NCI-H1694 (cell line): Measurements from ENCODE around the gene PTRHD1.

Experiments used
- DNase-seq: peaks from one replicate; lab custom pipeline; 2025; lab: John Stamatoyannopoulos, UW

PTRHD1 gene

DNA sequence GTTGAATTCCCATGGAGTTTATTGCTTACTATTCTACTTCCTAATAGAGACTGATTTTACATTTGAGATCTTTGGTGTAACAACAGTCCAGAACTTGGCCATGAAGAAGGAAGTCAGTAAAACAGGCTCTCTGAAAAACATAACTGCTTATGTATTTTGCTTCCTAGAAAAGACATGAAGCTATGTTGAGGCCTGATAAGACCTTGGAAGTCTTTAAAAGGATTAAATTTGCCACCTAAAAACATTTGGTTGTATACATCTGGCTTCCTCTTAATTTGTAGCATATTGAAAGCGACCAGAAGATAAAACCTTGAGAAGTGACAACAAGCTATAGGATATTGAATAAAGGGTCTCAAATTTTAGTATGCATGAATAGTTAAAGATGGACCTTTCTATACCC lies 36.4 kb downstream of the PTRHD1 start:
- DNase-seq = no peak

DNA sequence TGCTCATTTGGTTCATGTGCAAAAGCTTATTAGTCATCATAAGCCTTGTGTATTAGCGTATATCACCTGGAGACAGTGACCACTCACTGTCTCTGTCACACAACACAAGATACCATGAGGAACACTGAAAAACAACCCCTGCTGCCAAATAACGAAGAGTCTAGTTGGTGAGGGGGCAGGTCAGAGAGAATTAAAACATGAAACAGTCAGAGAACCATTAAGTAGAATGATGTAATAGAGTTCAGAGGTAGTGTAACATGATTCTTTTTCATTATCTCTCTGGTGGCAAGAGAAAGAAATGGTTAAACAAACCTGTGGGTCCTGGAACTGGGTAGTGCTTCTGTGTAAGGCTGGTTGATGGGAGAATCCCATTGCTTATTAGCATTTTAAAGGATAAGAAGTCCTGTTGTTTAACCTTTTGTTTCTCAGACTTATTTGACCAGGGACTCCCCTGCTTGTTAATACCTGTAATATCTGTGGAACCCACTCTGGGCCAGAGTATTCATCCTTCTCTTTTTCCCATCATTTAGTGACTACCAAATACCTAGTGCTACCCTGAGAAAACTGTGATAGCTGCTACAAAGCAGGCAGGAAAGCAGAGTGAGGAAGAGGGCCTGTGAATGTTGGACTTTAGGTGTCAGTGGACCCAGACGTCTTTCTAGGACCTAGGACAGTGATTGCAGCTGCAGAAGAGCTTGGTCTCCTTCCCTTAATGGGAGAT lies 38.0 kb downstream of the PTRHD1 start:
- DNase-seq = no peak

DNA sequence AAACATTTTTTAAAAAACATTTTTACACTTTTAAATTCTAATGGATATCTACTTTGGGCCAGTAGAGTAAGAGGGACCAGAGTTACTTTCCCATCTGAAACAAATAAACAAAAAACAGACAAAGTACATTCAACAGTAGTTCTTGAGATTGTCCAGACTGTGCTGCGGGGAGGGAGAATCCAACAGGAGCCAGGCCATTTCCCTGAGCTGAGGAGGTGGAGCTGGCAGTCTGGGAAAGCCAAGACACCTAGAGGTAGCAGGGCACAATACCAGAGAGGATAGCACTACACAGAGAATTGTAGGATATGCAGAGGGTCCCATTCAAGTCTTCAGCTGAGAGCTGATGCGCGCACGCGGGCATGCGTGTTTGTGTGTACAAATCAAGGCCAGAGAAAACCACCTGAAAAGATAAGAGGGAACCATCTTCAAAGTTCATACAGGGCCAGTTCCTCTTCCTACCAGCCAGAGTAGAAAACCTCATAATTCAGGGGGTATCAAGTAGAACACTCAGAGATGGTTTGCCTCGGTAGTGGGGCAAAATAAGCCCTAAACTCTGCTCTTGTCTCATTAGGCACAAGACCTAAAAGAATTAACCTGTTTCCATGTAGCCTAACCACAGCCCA lies 44.0 kb downstream of the PTRHD1 start:
- no peak for DNase-seq

DNA sequence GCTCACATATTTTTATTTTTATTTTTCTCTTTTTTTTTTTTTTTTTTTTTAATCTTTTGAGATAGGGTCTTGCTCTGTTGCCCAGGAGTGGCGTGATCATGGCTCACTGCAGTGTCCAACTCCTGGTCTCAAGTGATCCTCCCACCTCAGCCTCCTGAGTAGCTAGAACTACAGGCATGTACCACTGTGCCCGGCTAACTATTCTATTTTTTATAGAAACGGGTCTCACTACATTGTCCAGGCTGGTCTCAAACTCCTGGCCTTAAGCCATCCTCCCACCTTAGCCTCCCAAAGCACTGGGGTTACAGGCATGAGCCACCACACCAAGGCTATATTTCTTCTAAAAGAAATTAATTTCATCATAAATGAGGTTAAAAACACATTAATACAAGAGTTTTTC lies 45.9 kb downstream of the PTRHD1 start:
- DNase-seq = no peak

DNA sequence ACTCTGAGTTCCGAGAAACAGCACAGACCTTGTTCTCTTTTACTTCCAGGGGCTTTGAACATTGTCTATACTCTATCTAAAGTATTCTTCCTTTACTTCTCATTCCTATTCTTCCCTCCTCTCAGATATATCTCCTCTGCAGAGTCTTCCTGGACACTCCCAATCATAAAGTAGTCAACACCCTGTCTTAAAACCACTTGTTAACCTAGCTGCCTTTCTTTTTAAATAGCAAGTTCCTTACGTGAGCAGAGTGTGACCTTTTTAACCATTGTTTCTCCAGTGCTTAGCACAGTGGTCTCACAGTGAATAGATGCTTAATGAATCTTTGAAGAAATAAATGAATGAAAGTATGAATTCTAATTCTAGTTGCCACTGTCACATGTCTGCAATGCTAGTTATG lies 47.4 kb downstream of the PTRHD1 start:
- no peak for DNase-seq

DNA sequence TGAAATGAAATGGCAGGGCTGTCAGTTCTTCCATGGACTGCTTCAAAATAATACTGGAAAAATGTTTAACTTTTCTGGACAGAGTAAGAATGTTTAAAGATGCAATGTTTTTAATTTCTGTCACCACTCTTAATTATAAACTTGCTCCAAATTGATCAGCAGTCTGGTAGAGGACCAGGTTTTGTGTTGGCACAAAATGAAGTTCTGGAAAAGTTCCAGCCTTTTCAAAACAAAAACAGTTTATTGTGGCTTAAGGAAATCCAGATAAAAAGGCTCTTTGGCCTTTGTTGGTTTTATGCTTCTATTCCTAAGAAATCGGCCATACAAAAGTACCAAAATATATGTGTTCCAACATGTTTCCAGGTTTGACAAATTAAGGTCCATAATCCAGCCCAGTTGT lies 48.8 kb downstream of the PTRHD1 start:
- DNase-seq = no peak

DNA sequence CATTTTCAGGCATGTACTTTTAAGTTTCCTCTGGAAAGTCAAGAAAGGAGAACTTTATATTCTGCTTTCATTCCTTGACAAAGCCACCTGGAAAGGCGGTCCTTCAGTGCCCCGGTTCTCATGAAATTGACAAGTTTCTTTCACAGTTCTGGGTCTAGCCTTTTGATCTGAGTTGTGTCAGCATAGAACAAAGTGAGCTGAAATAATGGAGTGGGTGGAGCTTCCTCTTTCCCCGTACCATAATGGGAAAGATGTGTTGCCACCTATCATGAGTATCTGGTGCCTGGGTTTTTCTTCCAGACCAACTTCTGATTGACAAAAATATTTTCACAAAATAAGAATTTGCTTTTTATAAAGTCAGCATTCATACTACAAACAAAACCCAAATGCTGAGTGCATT lies 49.3 kb downstream of the PTRHD1 start:
- no peak for DNase-seq

DNA sequence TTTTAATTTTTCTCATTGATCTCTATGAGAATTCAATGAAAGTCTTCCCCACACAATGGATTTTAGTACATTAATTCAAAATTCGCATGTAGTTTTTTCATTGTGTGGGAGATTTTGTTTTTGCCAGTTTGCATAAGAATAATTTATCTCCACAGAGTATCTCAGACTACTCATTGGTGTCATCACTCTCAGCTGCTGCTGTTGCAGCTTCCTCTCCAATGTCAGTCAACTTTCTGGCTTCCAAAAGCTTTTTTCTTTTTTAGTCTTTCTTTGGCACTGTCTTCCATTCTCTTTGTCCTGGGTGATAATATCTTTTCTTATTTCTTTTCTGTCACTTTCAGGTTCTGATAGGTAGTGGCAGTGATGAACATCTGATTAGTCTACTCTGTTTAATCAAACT lies 50.5 kb downstream of the PTRHD1 start:
- no peak for DNase-seq

DNA sequence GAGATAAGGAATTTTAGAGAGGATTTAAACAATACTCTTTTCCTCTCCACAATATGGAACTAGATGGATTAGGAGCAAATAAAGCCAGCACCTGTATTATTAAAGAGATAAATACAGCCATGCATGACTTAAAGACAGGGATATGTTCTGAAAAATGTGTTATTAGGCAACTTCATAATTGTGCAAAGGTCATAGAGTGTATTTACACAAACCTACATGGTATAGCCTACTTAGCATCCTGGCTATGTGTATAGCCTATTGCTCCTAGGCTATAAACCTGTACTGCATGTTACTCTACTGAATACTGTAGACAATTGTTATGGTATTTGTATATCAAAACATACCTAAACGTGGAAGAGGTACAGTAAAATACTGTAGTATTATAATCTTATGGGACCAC lies 53.0 kb downstream of the PTRHD1 start:
- no peak for DNase-seq
